CD4-positive, CD25-positive, alpha-beta regulatory T cell (primary cell): Measurements from ENCODE around the gene ZNF18. TPM values are rescaled to one million over a fixed set of nuclear protein-coding genes. Genes with fewer than 3 reads are reported as not detected.
"Not testable (repeated sequence)": the region's sequence is repeated elsewhere in the genome, so short reads cannot be mapped to it uniquely, and the experiment has no call there.

Source experiments
- ATAC-seq, 2 donors: fragments of 150-1000 bp; cut with Tn5 transposase; one replicate each; pipeline ENCODE4 v1.10.0; 2021; ENCODE audit warnings: low read depth in 2 of 2, moderate number of reproducible peaks in 2 of 2, moderate library complexity in 1 of 2
- DNase-seq, 3 donors: peaks; one replicate each; pipeline versions ENCODE4 v3.0.0 to v3.0.0-alpha.2; 2012 to 2022; ENCODE audit warnings: mixed read lengths in 1 of 3
- H3K27ac ChIP-seq: one replicate; pipeline ENCODE4 v1.7.0; 2013; ENCODE audit warnings: mild to moderate bottlenecking, low read length; ENCODE audit not compliant: insufficient read depth, poor library complexity, severe bottlenecking
- H3K27me3 ChIP-seq: one replicate; pipeline ENCODE4 v1.7.0; 2013; ENCODE audit warnings: low read length; ENCODE audit not compliant: control insufficient read depth, insufficient read depth
- H3K36me3 ChIP-seq: one replicate; pipeline ENCODE4 v1.7.0; 2013; ENCODE audit warnings: mild to moderate bottlenecking, low read length, moderate library complexity; ENCODE audit not compliant: control insufficient read depth, insufficient read depth
- H3K4me1 ChIP-seq: 2 replicates; pipeline ENCODE4 v1.7.0; 2013; ENCODE audit warnings: mild to moderate bottlenecking, low read length; ENCODE audit not compliant: insufficient read depth, control insufficient read depth, poor library complexity, severe bottlenecking
- H3K4me3 ChIP-seq: one replicate; pipeline ENCODE4 v1.7.0; 2013; ENCODE audit warnings: low read depth, mild to moderate bottlenecking, low read length, moderate library complexity
- H3K9me3 ChIP-seq, 2 experiments: 1 replicate in 1 of 2; 2 replicates in 1 of 2; pipeline ENCODE4 v1.7.0; 2013; ENCODE audit warnings: low read length in 2 of 2, mild to moderate bottlenecking in 1 of 2, moderate library complexity in 1 of 2; ENCODE audit not compliant: control insufficient read depth in 2 of 2
- H3K27ac Mint-ChIP-seq, 3 donors: one replicate each; pipeline ENCODE4 v1.8.0; 2020 to 2022; ENCODE audit warnings: mild to moderate bottlenecking in 3 of 3, mixed read lengths in 3 of 3, moderate library complexity in 2 of 3
- H3K27me3 Mint-ChIP-seq: one replicate; pipeline ENCODE4 v1.8.0; 2022; ENCODE audit warnings: mild to moderate bottlenecking, mixed read lengths
- H3K36me3 Mint-ChIP-seq: one replicate; pipeline ENCODE4 v1.8.0; 2020; ENCODE audit warnings: mixed read lengths
- H3K4me1 Mint-ChIP-seq, 4 donors: one replicate each; pipeline ENCODE4 v1.8.0; 2020 to 2022; ENCODE audit warnings: mixed read lengths in 4 of 4, mild to moderate bottlenecking in 1 of 4
- H3K4me3 Mint-ChIP-seq, 4 donors: one replicate each; pipeline ENCODE4 v1.8.0; 2020 to 2022; ENCODE audit warnings: mild to moderate bottlenecking in 4 of 4, mixed read lengths in 4 of 4, moderate library complexity in 3 of 4
- H3K9me3 Mint-ChIP-seq, 7 donors: one replicate each; pipeline ENCODE4 v1.8.0; 2020 to 2022; ENCODE audit warnings: mixed read lengths in 7 of 7, mild to moderate bottlenecking in 3 of 7, moderate library complexity in 2 of 7
- polyA plus RNA-seq, 4 donors: library from polyadenylated mRNA; unstranded; fragments of 300-500 nt; fragmentation: Illumina TruSeq; gene quantifications; one replicate each; pipeline ENCODE4 v1.2.3, GENCODE V29; 2021
- total RNA-seq: library from RNA; stranded (reverse); gene quantifications from one replicate; pipeline ENCODE4 v1.2.3, GENCODE V29; 2022

ZNF18 gene
- total and polyA plus RNA-seq, 5 donors from 2014 or later, result 10.6 to 15.4 (median 11.9) TPM

GRCh38 chr17:11953924-11954323 lies 43.4 kb downstream of the ZNF18 start:
- peaks cover 6% of the 10 kb centered on the region for H3K36me3 ChIP-seq
- peaks cover 21% of the 10 kb centered on the region for H3K36me3 Mint-ChIP-seq
- H3K27me3 Mint-ChIP-seq, result peaks cover 4% of the 10 kb centered on the region
- peaks cover 11 to 31% of the 10 kb centered on the region in 2 experiments for H3K9me3 ChIP-seq
- H3K9me3 Mint-ChIP-seq, result peaks cover 0 to 27% (median 10%) of the 10 kb centered on the region in 7 donors
- H3K27me3 ChIP-seq, result no peaks in the 10 kb centered on the region
- peaks cover 0 to 3% (median 0%) of the 10 kb centered on the region in 4 donors for H3K4me1 Mint-ChIP-seq
- no peak for ATAC-seq
- no peak overlapping the region for H3K27ac ChIP-seq
- H3K4me3 Mint-ChIP-seq, result peak overlapping the region in 1 of 4 donors; percentile 13
- no peaks in the 10 kb centered on the region for H3K4me1 ChIP-seq
- DNase-seq, result no peak
- no peak overlapping the region for H3K4me3 ChIP-seq
- H3K27ac Mint-ChIP-seq, result peak overlapping the region in 1 of 3 donors; percentile 9

GRCh38 chr17:11952610-11953009 lies 44.7 kb downstream of the ZNF18 start:
- Mint-ChIP-seq H3K27me3 (peaks cover 4% of the 10 kb centered on the region), H3K4me1 (no peaks in the 10 kb centered on the region), H3K27ac (no peak overlapping the region), H3K36me3 (peaks cover 12% of the 10 kb centered on the region), H3K4me3 (no peak overlapping the region), H3K9me3 (peaks cover 0 to 19% (median 10%) of the 10 kb centered on the region in 7 donors)
- no peaks in the 10 kb centered on the region for H3K36me3 ChIP-seq
- peaks cover 8 to 31% of the 10 kb centered on the region in 2 experiments for H3K9me3 ChIP-seq
- H3K4me1 ChIP-seq, result no peaks in the 10 kb centered on the region
- DNase-seq (no peak), ATAC-seq (no peak)
- H3K27ac ChIP-seq, result no peak overlapping the region
- H3K4me3 ChIP-seq, result no peak overlapping the region
- no peaks in the 10 kb centered on the region for H3K27me3 ChIP-seq

GRCh38 chr17:11950771-11951519 lies 46.3 kb downstream of the ZNF18 start:
- H3K36me3 Mint-ChIP-seq, result no peaks in the 10 kb centered on the region
- no peak for ATAC-seq
- Histone ChIP-seq H3K36me3 (no peaks in the 10 kb centered on the region), H3K27me3 (no peaks in the 10 kb centered on the region), H3K27ac (no peak overlapping the region), H3K4me3 (no peak overlapping the region), H3K9me3 (peaks cover 8 to 30% of the 10 kb centered on the region in 2 experiments), H3K4me1 (no peaks in the 10 kb centered on the region)
- H3K9me3 Mint-ChIP-seq, result peaks cover 0 to 14% (median 8%) of the 10 kb centered on the region in 7 donors
- H3K4me3 Mint-ChIP-seq, result no peak overlapping the region
- no peaks in the 10 kb centered on the region for H3K4me1 Mint-ChIP-seq
- no peak overlapping the region for H3K27ac Mint-ChIP-seq
- DNase-seq, result no peak
- peaks cover 4% of the 10 kb centered on the region for H3K27me3 Mint-ChIP-seq

- not testable (repeated sequence) for H3K4me1 Mint-ChIP-seq, H3K27ac ChIP-seq, H3K4me3 ChIP-seq, H3K27ac Mint-ChIP-seq, H3K4me3 Mint-ChIP-seq, H3K4me1 ChIP-seq, H3K36me3 Mint-ChIP-seq, DNase-seq, ATAC-seq, H3K27me3 Mint-ChIP-seq, H3K27me3 ChIP-seq, H3K36me3 ChIP-seq
- peaks cover 8 to 20% of the 10 kb centered on the region in 2 experiments for H3K9me3 ChIP-seq
- H3K9me3 Mint-ChIP-seq, result peaks cover 0 to 10% (median 4%) of the 10 kb centered on the region in 7 donors
Observed at GRCh38 chr17:11949571-11949970, 47.7 kb downstream of the ZNF18 start.

- peaks cover 4% of the 10 kb centered on the region for H3K27me3 Mint-ChIP-seq
- no peak overlapping the region for H3K27ac ChIP-seq
- no peaks in the 10 kb centered on the region for H3K36me3 Mint-ChIP-seq
- H3K9me3 ChIP-seq, result peaks cover 2 to 14% of the 10 kb centered on the region in 2 experiments
- no peak overlapping the region for H3K4me3 ChIP-seq
- H3K27me3 ChIP-seq, result no peaks in the 10 kb centered on the region
- H3K4me3 Mint-ChIP-seq, result no peak overlapping the region
- no peak for ATAC-seq
- H3K9me3 Mint-ChIP-seq, result peaks cover 0 to 8% (median 3%) of the 10 kb centered on the region in 7 donors
- H3K36me3 ChIP-seq, result no peaks in the 10 kb centered on the region
- no peak overlapping the region for H3K27ac Mint-ChIP-seq
- no peaks in the 10 kb centered on the region for H3K4me1 Mint-ChIP-seq
- no peak for DNase-seq
- H3K4me1 ChIP-seq, result no peaks in the 10 kb centered on the region
Observed at GRCh38 chr17:11948789-11949188, 48.5 kb downstream of the ZNF18 start.

GRCh38 chr17:11944587-11944986 lies 52.7 kb downstream of the ZNF18 start:
- Histone ChIP-seq H3K4me3 (no peak overlapping the region), H3K36me3 (no peaks in the 10 kb centered on the region), H3K4me1 (no peaks in the 10 kb centered on the region), H3K9me3 (no peaks in the 10 kb centered on the region), H3K27ac (no peak overlapping the region), H3K27me3 (no peaks in the 10 kb centered on the region)
- H3K27me3 Mint-ChIP-seq, result no peaks in the 10 kb centered on the region
- no peak overlapping the region for H3K27ac Mint-ChIP-seq
- peaks cover 0 to 8% (median 0%) of the 10 kb centered on the region in 7 donors for H3K9me3 Mint-ChIP-seq
- H3K4me1 Mint-ChIP-seq, result no peaks in the 10 kb centered on the region
- no peaks in the 10 kb centered on the region for H3K36me3 Mint-ChIP-seq
- no peak overlapping the region for H3K4me3 Mint-ChIP-seq
- ATAC-seq (no peak), DNase-seq (no peak)

GRCh38 chr17:11943759-11944347 lies 53.4 kb downstream of the ZNF18 start:
- no peak overlapping the region for H3K4me3 ChIP-seq
- no peak overlapping the region for H3K27ac ChIP-seq
- no peak for DNase-seq
- no peak overlapping the region for H3K27ac Mint-ChIP-seq
- H3K4me1 ChIP-seq, result no peaks in the 10 kb centered on the region
- H3K9me3 ChIP-seq, result no peaks in the 10 kb centered on the region
- no peaks in the 10 kb centered on the region for H3K36me3 Mint-ChIP-seq
- H3K9me3 Mint-ChIP-seq, result peaks cover 0 to 9% (median 0%) of the 10 kb centered on the region in 7 donors
- ATAC-seq, result no peak
- H3K27me3 Mint-ChIP-seq, result no peaks in the 10 kb centered on the region
- H3K27me3 ChIP-seq, result no peaks in the 10 kb centered on the region
- no peaks in the 10 kb centered on the region for H3K36me3 ChIP-seq
- H3K4me1 Mint-ChIP-seq, result no peaks in the 10 kb centered on the region
- H3K4me3 Mint-ChIP-seq, result no peak overlapping the region

- not testable (repeated sequence) for H3K27ac Mint-ChIP-seq, H3K4me1 ChIP-seq, H3K4me3 Mint-ChIP-seq, H3K27me3 Mint-ChIP-seq, H3K4me1 Mint-ChIP-seq, ATAC-seq, H3K27me3 ChIP-seq, H3K36me3 Mint-ChIP-seq, H3K36me3 ChIP-seq, H3K27ac ChIP-seq, H3K9me3 Mint-ChIP-seq, H3K9me3 ChIP-seq, H3K4me3 ChIP-seq, DNase-seq
Observed at GRCh38 chr17:11943086-11943485, 54.2 kb downstream of the ZNF18 start.
